A673 (cell line): Measurements from ENCODE around the gene IL12RB1.
"Not testable (repeated sequence)": the region's sequence is repeated elsewhere in the genome, so short reads cannot be mapped to it uniquely, and the experiment has no call there.

Experiments used
- EZH2 ChIP-seq: fragments of 200-600 bp; sonication (generic); IDR thresholded peaks from 2 replicates; pipeline ENCODE4 v1.6.1; 2017; ENCODE audit warnings: borderline replicate concordance, low read depth, mild to moderate bottlenecking, mixed read lengths, antibody characterized with exemption, low read length; ENCODE audit not compliant: poor library complexity, severe bottlenecking
- TF ChIP-seq, protein P1 (sequence below): fragments of 300-800, 200-600 bp; sonication (generic); conservative IDR thresholded peaks from 2 replicates; pipeline ENCODE4 v1.5.1; 2017; ENCODE audit warnings: low read depth, mild to moderate bottlenecking, antibody characterized with exemption, low read length, moderate library complexity, mixed read lengths

DNA sequence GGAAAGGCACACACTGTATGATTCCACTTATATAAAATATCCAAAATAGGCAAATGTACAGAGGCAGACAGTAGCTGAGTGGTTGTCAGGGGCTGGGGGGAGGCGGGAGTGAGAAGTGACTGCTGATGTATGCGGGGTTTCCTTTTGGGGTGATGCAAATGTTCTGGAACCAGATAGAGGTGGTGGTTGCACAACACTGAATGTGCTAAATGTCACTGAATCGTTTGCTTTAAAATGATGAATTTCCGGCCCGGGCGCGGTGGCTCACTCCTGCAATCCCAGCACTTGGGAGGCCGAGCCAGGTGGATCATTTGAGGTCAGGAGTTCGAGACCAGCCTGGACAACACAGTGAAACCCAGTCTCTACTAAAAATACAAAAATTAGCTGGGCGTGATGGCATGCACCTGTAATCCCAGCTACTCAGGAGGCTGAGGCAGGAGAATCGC, 2.4 kb upstream of the IL12RB1 start:
- TF ChIP-seq, protein P1, sequence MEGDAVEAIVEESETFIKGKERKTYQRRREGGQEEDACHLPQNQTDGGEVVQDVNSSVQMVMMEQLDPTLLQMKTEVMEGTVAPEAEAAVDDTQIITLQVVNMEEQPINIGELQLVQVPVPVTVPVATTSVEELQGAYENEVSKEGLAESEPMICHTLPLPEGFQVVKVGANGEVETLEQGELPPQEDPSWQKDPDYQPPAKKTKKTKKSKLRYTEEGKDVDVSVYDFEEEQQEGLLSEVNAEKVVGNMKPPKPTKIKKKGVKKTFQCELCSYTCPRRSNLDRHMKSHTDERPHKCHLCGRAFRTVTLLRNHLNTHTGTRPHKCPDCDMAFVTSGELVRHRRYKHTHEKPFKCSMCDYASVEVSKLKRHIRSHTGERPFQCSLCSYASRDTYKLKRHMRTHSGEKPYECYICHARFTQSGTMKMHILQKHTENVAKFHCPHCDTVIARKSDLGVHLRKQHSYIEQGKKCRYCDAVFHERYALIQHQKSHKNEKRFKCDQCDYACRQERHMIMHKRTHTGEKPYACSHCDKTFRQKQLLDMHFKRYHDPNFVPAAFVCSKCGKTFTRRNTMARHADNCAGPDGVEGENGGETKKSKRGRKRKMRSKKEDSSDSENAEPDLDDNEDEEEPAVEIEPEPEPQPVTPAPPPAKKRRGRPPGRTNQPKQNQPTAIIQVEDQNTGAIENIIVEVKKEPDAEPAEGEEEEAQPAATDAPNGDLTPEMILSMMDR = not testable (repeated sequence)
- TF ChIP-seq EZH2 = not testable (repeated sequence)
